K562 treated with DMSO at 1 percent for 24 hours (cell line): ENCODE measurements around the gene RAG1. TPM values are rescaled to one million over a fixed set of nuclear protein-coding genes. Genes with fewer than 3 reads are reported as not detected.

ENCODE experiments used
- total RNA-seq: library from RNA; unstranded; fragments of 300-600 nt; gene quantifications from 2 replicates; pipeline ENCODE4 v1.2.3, GENCODE V29; 2022; ENCODE audit warnings: low read depth; ENCODE audit not compliant: insufficient read depth

The RAG1 gene
- 1.9 and 2.6 TPM in 2 replicates for total RNA-seq

DNA sequence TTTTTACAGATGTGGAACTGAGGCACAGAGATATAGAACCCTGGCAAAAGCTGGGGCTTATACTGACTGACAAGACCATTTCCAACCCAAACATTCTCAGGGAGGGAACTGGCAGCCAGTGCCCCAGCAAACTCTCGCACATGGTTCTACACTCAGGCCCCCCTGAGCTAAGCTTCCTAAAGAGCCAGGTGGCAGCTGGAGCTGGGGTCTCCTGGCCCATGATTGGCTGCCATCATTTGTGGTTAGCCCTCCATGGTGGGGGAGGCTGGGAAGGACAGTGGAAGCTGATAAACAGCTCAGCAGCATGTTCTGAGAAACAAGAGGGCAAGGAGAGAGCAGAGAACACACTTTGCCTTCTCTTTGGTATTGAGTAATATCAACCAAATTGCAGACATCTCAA lies at the start of gene RAG1:
Gene RAG1 (plus strand): TSS at position 314 of the 400 bp plus-strand sequence. CDS start 5,298 bp downstream, outside the sequence.

DNA sequence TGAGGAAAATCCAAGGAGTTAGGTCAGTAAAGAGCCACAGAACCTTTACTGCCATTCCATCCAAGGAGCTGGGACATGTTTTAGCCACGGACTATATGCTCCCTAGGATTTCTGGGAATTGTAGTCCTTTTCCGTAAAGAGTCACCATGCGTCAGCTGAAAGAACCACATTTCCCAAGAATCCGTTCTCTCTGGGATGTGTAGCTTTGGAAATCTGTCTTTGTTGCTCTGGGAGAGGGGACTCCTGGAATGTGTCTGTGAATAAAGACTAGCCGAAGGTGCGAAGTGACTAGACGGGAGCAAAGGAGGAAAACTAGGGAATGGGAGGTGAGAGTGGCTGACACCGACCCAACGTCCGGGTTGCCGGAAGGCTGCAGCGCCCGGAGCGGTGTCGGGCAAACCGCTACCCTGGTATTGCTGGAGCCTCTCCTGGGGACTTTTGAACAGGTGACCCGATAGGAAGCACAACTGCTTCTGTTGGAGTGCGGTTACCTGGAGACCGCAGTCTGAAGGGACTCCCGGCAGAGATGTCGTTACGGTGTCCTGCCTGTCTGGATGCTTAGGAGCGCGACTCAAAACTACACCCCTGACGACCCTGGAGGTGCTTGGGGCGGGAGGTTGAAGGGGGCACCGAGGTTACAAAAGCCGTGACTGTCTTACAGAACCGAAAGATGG lies 26.6 kb downstream of the RAG1 start, which contains the start of gene IFTAP:
Gene IFTAP (plus strand): TSS at position 187 of the 674 bp plus-strand sequence. CDS start 15,602 bp downstream, outside the sequence.

DNA sequence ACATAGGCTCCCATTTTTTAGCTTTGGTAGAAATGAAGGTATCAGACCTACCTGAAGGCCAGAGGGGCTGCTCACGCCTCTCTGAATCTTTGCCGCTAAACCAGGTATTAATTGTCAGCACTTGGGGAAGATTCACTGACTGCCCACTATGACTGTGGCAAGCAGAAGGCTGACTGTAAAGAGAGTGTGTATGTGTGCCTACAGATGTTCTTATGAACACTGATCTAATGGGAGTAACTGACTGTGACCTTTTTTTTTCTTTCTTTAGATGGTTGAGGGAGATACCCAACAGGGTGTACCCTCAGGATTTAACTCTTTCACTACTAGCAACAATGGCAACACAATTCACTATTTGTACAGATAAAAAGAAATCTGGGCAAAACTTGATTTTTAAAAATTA lies 30.2 kb downstream of the RAG1 start, which contains the start of gene RAG2:
Gene RAG2 (minus strand): TSS at position 186 of the 400 bp plus-strand sequence. CDS start 4,068 bp downstream, outside the sequence.

Other genes starting within 250 kb of the RAG1 start
- 5.8 and 6.8 TPM in 2 replicates for gene TRAF6, start 57.7 kb upstream of the RAG1 start, total RNA-seq
- gene IFTAP, start 26.5 kb downstream of the RAG1 start, total RNA-seq = 29.7 and 34.1 TPM in 2 replicates
- not detected in 2 replicates for gene RAG2, start 30.2 kb downstream of the RAG1 start, total RNA-seq